Choroid plexus epithelial cell (primary cell): Measurements from ENCODE around the gene ESRRB.

Experiments used
- DNase-seq: peaks from one replicate; pipeline ENCODE4 v3.0.0-alpha.2; 2010; ENCODE audit warnings: low read depth
- H3K4me3 ChIP-seq: 2 replicates; pipeline ENCODE4 v1.5.1; 2011; ENCODE audit warnings: low read depth, mild to moderate bottlenecking, control low read depth, low read length, moderate library complexity
- CTCF ChIP-seq: conservative IDR thresholded peaks from 2 replicates; pipeline ENCODE4 v1.5.1; 2011; ENCODE audit warnings: low read depth, mild to moderate bottlenecking, control low read depth, inconsistent platforms, low read length, moderate library complexity

ESRRB gene

GRCh38 chr14:76331328-76332011, 44.5 kb upstream of the ESRRB start:
- no peak overlapping the region for H3K4me3 ChIP-seq
- no peak for TF ChIP-seq CTCF
- no peak for DNase-seq

DNA sequence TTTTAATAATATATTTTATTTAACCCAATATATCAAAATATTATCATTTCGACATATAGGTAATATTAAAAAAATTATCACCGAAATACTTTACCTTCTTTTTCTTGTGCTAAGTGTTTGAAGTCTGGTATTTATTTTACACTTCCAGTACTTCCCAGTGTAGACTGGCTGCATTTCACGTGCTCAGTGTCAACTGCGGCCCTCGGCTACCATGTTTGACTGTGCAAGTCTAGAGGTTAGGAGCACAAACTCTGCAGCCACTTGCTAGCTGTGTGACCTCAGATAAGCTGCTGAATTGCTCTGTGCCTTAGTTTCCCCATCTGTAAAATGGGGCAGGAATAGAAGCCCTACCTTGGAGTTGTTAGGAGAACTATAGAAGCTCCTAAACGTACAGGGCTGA, 42.3 kb upstream of the ESRRB start:
- no peak for DNase-seq
- no peak overlapping the region for H3K4me3 ChIP-seq
- TF ChIP-seq CTCF = no peak

DNA sequence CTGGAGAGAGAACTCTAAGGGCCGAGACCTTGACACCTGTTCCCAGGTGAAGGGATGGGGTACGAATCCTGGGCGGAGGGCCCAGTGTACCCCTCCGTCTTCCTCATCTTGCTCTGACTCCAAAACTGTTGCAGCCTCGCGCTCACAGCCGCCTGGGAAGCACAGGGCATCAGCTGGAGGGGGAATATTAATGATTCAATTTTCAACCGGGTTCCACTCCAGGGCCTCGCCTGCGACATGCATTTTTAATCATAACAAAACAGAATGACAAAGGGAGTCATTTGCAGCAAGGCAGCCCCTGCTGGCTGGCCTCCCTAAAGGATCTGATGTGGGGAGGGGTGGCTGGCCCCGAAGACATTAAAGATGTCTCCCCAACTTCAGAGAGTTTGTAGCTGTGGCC, 41.6 kb upstream of the ESRRB start:
- DNase-seq = no peak
- no peak overlapping the region for H3K4me3 ChIP-seq
- TF ChIP-seq CTCF = no peak

- H3K4me3 ChIP-seq = no peak overlapping the region
- TF ChIP-seq CTCF = no peak
- no peak for DNase-seq
These were observed 39.1 kb upstream of the ESRRB start for GRCh38 chr14:76336876-76337275.

DNA sequence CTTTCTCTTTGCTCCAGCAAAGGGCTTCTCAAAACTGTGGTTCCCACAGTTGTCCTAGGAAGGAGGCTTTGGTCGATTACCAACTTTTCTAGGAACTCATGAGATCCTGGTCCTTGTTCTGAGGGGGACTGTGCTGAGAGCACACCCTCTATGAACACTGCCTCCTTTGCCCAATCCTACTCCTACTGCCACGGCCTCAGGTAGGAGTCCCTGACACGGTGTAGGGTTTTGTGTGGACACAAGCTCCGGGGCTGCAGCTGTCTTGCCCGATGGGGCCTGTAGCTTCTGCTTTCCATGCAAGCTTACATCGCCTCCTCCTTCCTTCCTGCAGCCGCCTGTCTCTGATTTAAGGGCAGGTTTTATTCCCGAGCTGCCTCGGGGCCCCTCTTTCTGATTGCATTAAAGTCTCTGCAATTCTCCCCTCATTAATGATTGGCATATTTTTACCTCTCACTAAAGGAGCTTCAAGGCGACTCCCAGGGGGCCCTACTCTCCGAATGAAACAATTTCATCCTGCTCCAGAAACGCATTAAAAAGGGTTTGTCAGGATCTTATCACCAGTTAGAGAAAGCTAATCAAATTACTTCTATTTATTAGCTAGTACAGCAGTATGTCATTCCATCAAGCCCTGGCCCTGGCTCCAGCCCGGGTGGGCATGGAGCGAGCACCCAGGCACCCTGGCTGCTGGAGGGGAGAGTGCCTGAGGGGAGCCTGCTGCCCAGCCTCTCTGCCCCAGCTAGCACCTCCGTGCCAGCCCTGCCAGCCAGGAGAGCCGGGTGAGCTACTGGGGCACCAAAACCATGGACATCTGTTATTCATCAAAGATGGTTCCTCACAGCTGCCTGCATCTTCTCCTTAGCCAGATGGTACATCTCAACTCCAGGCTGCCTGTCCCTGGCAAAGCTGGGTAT, 38.0 kb upstream of the ESRRB start:
- DNase-seq = no peak
- TF ChIP-seq CTCF = no peak
- H3K4me3 ChIP-seq = no peak overlapping the region

DNA sequence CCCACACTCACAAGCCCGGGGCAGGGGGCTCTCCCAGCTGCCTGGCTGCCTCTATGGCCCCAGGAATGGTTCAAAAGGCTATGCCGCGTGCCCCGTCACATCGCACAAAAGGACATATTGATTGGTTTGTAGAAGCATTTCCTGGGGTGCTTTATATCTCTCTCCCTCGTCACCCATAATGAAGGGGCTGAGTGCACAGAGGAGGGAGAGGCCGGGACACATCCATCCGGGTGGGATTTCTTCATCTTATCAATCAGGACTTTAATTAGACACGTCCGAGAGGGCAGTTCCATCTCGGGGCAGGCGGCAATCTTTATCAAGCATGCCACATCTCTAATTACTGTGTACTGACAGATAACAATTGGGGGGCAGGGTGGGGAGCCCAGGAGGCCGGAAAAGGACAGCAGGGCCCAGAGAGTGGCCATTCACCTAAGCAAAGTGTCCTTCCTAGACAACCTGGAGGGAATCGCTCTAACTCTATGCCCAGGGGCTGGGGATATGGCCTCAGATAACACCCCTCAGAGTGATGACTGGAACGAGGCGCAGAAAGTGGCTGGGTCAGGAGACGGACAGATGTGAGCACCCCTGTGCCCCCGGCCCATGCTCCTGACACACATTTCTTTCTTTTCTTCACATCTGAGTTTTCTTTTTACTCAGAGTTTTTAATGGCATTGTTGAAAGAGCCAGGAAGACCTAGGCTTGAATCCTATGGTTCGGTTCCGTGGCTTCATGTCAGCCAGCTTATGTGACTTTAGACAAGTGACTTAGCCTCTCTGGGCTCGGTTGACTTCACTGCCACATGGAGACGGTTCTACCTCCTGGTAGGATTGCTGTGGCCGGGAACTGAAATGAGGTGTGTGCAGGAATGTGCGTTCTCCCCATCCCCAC, 36.0 kb upstream of the ESRRB start:
- H3K4me3 ChIP-seq = no peak overlapping the region
- no peak for TF ChIP-seq CTCF
- no peak for DNase-seq
